RCC 7860 (cell line): Measurements from ENCODE around the gene NUDT21.
"Not testable (repeated sequence)": the region's sequence is repeated elsewhere in the genome, so short reads cannot be mapped to it uniquely, and the experiment has no call there.

Source experiments
- DNase-seq: peaks from one replicate; pipeline ENCODE4 v3.0.0-alpha.2; 2015; ENCODE audit warnings: low spot score
- FAIRE-seq: peaks from 2 replicates; lab custom pipeline; 2012; peaks lifted over from hg19 to GRCh38; lab: Jason Lieb, UNC

The NUDT21 gene

GRCh38 chr16:56382459-56382858 lies 68.7 kb downstream of the NUDT21 start:
- no peak for FAIRE-seq
- no peak for DNase-seq

GRCh38 chr16:56380778-56381485 lies 70.2 kb downstream of the NUDT21 start:
- FAIRE-seq: not testable (repeated sequence)

More at GRCh38 chr16:56380778-56381485, 70.2 kb downstream of the NUDT21 start:
- DNase-seq: not testable (repeated sequence)
